OCI-LY3 (cell line): ENCODE measurements around the gene TANGO2.

Source experiments
- CTCF ChIP-seq: fragments of 200-600, 300-600 bp; sonication (generic); IDR thresholded peaks from 2 replicates; pipeline ENCODE4 v1.5.1; 2014; ENCODE audit warnings: antibody characterized with exemption, low read length, low read depth
- EZH2phosphoT487 ChIP-seq: fragments of 200-600 bp; shearing (Covaris generic); IDR thresholded peaks from 2 replicates; pipeline ENCODE4 v1.6.1; 2018; ENCODE audit warnings: antibody characterized with exemption, mixed run types, low read depth

- TF ChIP-seq CTCF (peak; percentile 46), EZH2phosphoT487 (no peak)
These were observed 90.3 kb downstream of the TANGO2 start for GRCh38 chr22:20111045-20111688.
